HEK293T (cell line): ENCODE measurements around the gene CDCA5.

ENCODE experiments used
- ARNT ChIP-seq: fragments of 450-650 bp; IDR thresholded peaks from 2 replicates; pipeline ENCODE4 v1.6.1; 2017; ENCODE audit warnings: mild to moderate bottlenecking
- BHLHE40 ChIP-seq: fragments of 450-650 bp; IDR thresholded peaks from 2 replicates; pipeline ENCODE4 v1.6.1; 2016; ENCODE audit warnings: mild to moderate bottlenecking, moderate library complexity, borderline replicate concordance
- CTBP1 ChIP-seq: fragments of 450-650 bp; IDR thresholded peaks from 2 replicates; pipeline ENCODE4 v1.6.1; 2016; ENCODE audit warnings: borderline replicate concordance
- ELF4 ChIP-seq: fragments of 450-650 bp; IDR thresholded peaks from 2 replicates; pipeline ENCODE4 v1.6.1; 2017; ENCODE audit warnings: antibody characterized with exemption
- FOXM1 ChIP-seq: fragments of 450-650 bp; IDR thresholded peaks from 2 replicates; pipeline ENCODE4 v1.6.1; 2017; ENCODE audit warnings: mild to moderate bottlenecking, borderline replicate concordance
- SP1 ChIP-seq: fragments of 450-650 bp; IDR thresholded peaks from 2 replicates; pipeline ENCODE4 v1.6.1; 2017
- SUZ12 ChIP-seq: fragments of 450-650 bp; IDR thresholded peaks from 2 replicates; pipeline ENCODE4 v1.6.1; 2016; ENCODE audit warnings: mild to moderate bottlenecking
- TF ChIP-seq, protein P1 (sequence below): fragments of 450-650 bp; IDR thresholded peaks from 2 replicates; pipeline ENCODE4 v1.6.1; 2016

DNA sequence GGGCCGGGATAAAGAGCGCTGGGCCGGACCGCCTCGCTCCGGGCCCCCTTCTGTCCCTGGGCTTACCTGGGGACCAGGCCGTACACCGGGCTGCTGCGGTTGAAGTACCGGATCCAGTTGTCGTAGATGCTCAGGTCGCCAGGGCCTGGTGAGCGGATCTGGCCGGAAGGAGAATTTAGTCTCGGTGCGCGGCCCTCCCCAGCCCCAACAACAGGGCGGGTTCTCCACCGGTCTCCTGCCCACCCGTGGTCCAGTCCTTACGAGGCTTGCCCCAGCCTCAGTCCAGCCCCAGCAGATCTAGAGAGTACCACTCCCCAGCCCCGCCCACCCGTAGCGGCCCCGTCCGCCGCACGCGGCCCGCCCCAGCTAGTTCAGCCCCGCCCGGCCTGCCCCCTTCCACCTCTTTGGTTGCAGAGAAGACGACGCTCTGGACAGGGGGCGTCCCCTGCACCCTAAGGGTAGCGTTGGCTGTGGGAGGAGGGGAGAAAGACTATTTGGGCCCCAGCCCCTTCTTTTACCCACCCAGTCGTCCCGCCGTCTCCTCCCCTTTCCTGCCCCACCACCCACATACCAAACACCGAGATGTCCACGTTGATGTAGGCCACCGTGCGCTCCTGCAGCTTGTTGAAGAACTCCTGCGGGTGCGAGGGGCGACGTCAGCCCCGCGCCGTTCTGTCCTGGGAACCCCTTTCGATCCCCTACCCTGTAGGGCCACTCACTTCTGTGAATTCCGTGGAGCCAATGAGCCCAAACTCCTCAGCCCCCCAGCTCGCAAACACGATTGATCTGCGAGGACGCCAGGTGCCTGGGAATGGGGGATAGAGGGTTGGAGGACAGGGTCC, 36.0 kb downstream of the CDCA5 start:
- TF ChIP-seq CTBP1 (no peak), SUZ12 (no peak), ARNT (no peak), SP1 (no peak), ELF4 (no peak), BHLHE40 (no peak), FOXM1 (no peak)
- TF ChIP-seq, protein P1, sequence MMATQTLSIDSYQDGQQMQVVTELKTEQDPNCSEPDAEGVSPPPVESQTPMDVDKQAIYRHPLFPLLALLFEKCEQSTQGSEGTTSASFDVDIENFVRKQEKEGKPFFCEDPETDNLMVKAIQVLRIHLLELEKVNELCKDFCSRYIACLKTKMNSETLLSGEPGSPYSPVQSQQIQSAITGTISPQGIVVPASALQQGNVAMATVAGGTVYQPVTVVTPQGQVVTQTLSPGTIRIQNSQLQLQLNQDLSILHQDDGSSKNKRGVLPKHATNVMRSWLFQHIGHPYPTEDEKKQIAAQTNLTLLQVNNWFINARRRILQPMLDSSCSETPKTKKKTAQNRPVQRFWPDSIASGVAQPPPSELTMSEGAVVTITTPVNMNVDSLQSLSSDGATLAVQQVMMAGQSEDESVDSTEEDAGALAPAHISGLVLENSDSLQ, result no peak
